Stimulated activated naive CD8-positive, alpha-beta T cell treated with anti-CD3 and anti-CD28 coated beads, Interleukin-15, Interleukin-2, amounts not matched to agents 100 ng/mL and 50 ng/mL, for 24 hours (primary cell): ENCODE results near the gene CNTFR.
A peak's percentile ranks its signal among the peaks of the same experiment; 100 is the strongest.

Source experiments
- H3K27ac Mint-ChIP-seq: one replicate; pipeline ENCODE4 v1.8.0; 2021; ENCODE audit warnings: mild to moderate bottlenecking, mixed read lengths
- H3K27me3 Mint-ChIP-seq: one replicate; pipeline ENCODE4 v1.8.0; 2021; ENCODE audit warnings: mixed read lengths
- H3K36me3 Mint-ChIP-seq: one replicate; pipeline ENCODE4 v1.8.0; 2021; ENCODE audit warnings: low read depth, mixed read lengths
- H3K4me1 Mint-ChIP-seq: one replicate; pipeline ENCODE4 v1.8.0; 2021; ENCODE audit warnings: low read depth, mixed read lengths
- H3K4me3 Mint-ChIP-seq: one replicate; pipeline ENCODE4 v1.8.0; 2021; ENCODE audit warnings: mild to moderate bottlenecking, mixed read lengths
- H3K9me3 Mint-ChIP-seq: one replicate; pipeline ENCODE4 v1.8.0; 2021; ENCODE audit warnings: mixed read lengths

Gene CNTFR

GRCh38 chr9:34585946-34586669, 3.4 kb downstream of the CNTFR start:
- Mint-ChIP-seq H3K4me1 (peaks cover 20% of the 10 kb centered on the region), H3K27ac (no peak overlapping the region), H3K4me3 (no peak overlapping the region), H3K36me3 (no peaks in the 10 kb centered on the region), H3K9me3 (no peaks in the 10 kb centered on the region), H3K27me3 (peaks cover 60% of the 10 kb centered on the region)

- Mint-ChIP-seq H3K36me3 (no peaks in the 10 kb centered on the region), H3K4me1 (peaks cover 10% of the 10 kb centered on the region), H3K4me3 (no peak overlapping the region), H3K9me3 (no peaks in the 10 kb centered on the region), H3K27me3 (peaks cover 61% of the 10 kb centered on the region), H3K27ac (no peak overlapping the region)
Observed at GRCh38 chr9:34584970-34585369, 4.6 kb downstream of the CNTFR start.

- Mint-ChIP-seq H3K27ac (no peak overlapping the region), H3K9me3 (no peaks in the 10 kb centered on the region), H3K4me3 (no peak overlapping the region), H3K36me3 (no peaks in the 10 kb centered on the region), H3K4me1 (no peaks in the 10 kb centered on the region), H3K27me3 (peaks cover 64% of the 10 kb centered on the region)
Observed at GRCh38 chr9:34582787-34583186, 6.7 kb downstream of the CNTFR start.

GRCh38 chr9:34581318-34581717, 8.2 kb downstream of the CNTFR start:
- Mint-ChIP-seq H3K27me3 (peaks cover 60% of the 10 kb centered on the region), H3K4me3 (no peak overlapping the region), H3K4me1 (no peaks in the 10 kb centered on the region), H3K27ac (no peak overlapping the region), H3K36me3 (no peaks in the 10 kb centered on the region), H3K9me3 (no peaks in the 10 kb centered on the region)

GRCh38 chr9:34580358-34580757, 9.2 kb downstream of the CNTFR start:
- H3K36me3 Mint-ChIP-seq = no peaks in the 10 kb centered on the region
- peaks cover 58% of the 10 kb centered on the region for H3K27me3 Mint-ChIP-seq
- H3K4me3 Mint-ChIP-seq = no peak overlapping the region
- H3K9me3 Mint-ChIP-seq = no peaks in the 10 kb centered on the region
- H3K4me1 Mint-ChIP-seq = no peaks in the 10 kb centered on the region
- H3K27ac Mint-ChIP-seq = no peak overlapping the region

GRCh38 chr9:34579808-34580163, 9.7 kb downstream of the CNTFR start:
- Mint-ChIP-seq H3K27me3 (peaks cover 55% of the 10 kb centered on the region), H3K9me3 (no peaks in the 10 kb centered on the region), H3K27ac (no peak overlapping the region), H3K4me1 (no peaks in the 10 kb centered on the region), H3K4me3 (no peak overlapping the region), H3K36me3 (no peaks in the 10 kb centered on the region)

GRCh38 chr9:34579104-34579807, 10.3 kb downstream of the CNTFR start:
- H3K4me1 Mint-ChIP-seq = no peaks in the 10 kb centered on the region
- H3K27ac Mint-ChIP-seq = no peak overlapping the region
- H3K4me3 Mint-ChIP-seq = no peak overlapping the region
- H3K27me3 Mint-ChIP-seq = peaks cover 52% of the 10 kb centered on the region
- no peaks in the 10 kb centered on the region for H3K9me3 Mint-ChIP-seq
- no peaks in the 10 kb centered on the region for H3K36me3 Mint-ChIP-seq

GRCh38 chr9:34578241-34579103, 11.1 kb downstream of the CNTFR start:
- H3K4me3 Mint-ChIP-seq = no peak overlapping the region

GRCh38 chr9:34577400-34578240, 11.9 kb downstream of the CNTFR start:
- no peaks in the 10 kb centered on the region for H3K36me3 Mint-ChIP-seq
- H3K4me1 Mint-ChIP-seq = no peaks in the 10 kb centered on the region
- H3K9me3 Mint-ChIP-seq = no peaks in the 10 kb centered on the region
- H3K27me3 Mint-ChIP-seq = peaks cover 47% of the 10 kb centered on the region
- no peak overlapping the region for H3K27ac Mint-ChIP-seq
- H3K4me3 Mint-ChIP-seq = peak overlapping the region; percentile 38

More at GRCh38 chr9:34578241-34579103, 11.1 kb downstream of the CNTFR start:
- Mint-ChIP-seq H3K27me3 (peaks cover 50% of the 10 kb centered on the region), H3K4me1 (no peaks in the 10 kb centered on the region), H3K9me3 (no peaks in the 10 kb centered on the region), H3K27ac (no peak overlapping the region), H3K36me3 (no peaks in the 10 kb centered on the region)

GRCh38 chr9:34576597-34577399, 12.7 kb downstream of the CNTFR start:
- H3K27ac Mint-ChIP-seq = no peak overlapping the region
- H3K36me3 Mint-ChIP-seq = no peaks in the 10 kb centered on the region
- H3K4me3 Mint-ChIP-seq = no peak overlapping the region
- no peaks in the 10 kb centered on the region for H3K4me1 Mint-ChIP-seq
- no peaks in the 10 kb centered on the region for H3K9me3 Mint-ChIP-seq
- peaks cover 49% of the 10 kb centered on the region for H3K27me3 Mint-ChIP-seq

- peaks cover 48% of the 10 kb centered on the region for H3K27me3 Mint-ChIP-seq
- H3K9me3 Mint-ChIP-seq = no peaks in the 10 kb centered on the region
- no peaks in the 10 kb centered on the region for H3K36me3 Mint-ChIP-seq
- H3K27ac Mint-ChIP-seq = no peak overlapping the region
- no peaks in the 10 kb centered on the region for H3K4me1 Mint-ChIP-seq
- no peak overlapping the region for H3K4me3 Mint-ChIP-seq
Observed at GRCh38 chr9:34575862-34576596, 13.5 kb downstream of the CNTFR start.

- Mint-ChIP-seq H3K9me3 (no peaks in the 10 kb centered on the region), H3K27ac (no peak overlapping the region), H3K4me1 (no peaks in the 10 kb centered on the region), H3K27me3 (peaks cover 40% of the 10 kb centered on the region), H3K4me3 (no peak overlapping the region), H3K36me3 (no peaks in the 10 kb centered on the region)
Observed at GRCh38 chr9:34575241-34575640, 14.3 kb downstream of the CNTFR start.

GRCh38 chr9:34574571-34574970, 15.0 kb downstream of the CNTFR start:
- Mint-ChIP-seq H3K4me1 (no peaks in the 10 kb centered on the region), H3K4me3 (no peak overlapping the region), H3K9me3 (no peaks in the 10 kb centered on the region), H3K27me3 (peaks cover 35% of the 10 kb centered on the region), H3K27ac (no peak overlapping the region), H3K36me3 (no peaks in the 10 kb centered on the region)
